ENCODE measurements around the gene TIFAB.

DNA sequence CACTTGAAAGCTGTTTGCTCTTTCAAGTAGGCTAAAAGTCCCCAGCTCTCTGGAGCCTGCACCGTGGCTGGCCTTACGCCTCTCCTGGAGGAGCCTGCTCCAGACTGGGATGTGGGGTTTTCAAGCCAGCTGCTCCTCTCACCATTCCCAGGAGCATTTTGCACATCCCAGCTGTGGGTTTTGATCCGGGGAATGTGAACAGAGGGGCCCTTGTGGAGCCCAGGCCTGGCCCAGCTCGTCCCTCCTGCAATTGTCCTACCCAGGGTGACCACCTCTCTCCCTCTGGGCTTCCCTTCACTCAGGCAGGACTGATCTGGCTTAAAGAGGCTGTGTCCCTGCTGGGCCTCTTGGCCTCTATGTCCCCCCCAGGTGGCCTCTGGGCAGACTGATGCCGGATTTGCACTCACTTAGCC is 32.5 kb upstream of the TIFAB start:
- no peak for TF ChIP-seq POLR2AphosphoS5 (IDR thresholded peaks at IDR 0.05)
- no peak for TF ChIP-seq POLR2A (IDR thresholded peaks at IDR 0.05)

Data from stomach (tissue), 4 donors.